ENCODE data around the gene MRM2.
A peak's percentile ranks its signal among the peaks of the same experiment; 100 is the strongest.

The MRM2 gene

DNA sequence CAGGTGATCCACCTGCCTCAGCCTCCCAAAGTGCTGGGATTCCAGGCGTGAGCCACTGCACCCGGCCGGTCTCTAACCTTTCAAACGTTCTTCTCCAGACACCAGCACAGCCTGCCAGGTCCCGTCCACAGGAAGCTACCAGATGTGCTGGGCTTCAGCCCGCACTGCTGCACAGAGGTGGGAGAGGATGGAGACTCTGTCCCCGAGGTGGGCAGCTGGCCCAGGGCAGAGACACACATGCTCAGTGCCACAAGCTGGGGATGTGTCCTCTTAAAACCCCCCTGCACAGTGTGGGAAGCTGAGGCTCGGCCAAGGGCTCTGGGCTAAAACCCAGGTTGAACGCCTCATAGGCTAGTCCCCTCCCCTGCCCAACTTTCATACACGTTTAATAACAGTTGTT lies 9.4 kb upstream of the MRM2 start:
- no peak for DNase-seq (ENCODE audit: low spot score)
- in situ Hi-C loops (cut with MboI; ENCODE audit: low sequenced_read_pairs, unreplicated experiment): no loop called here
- TF ChIP-seq, protein P1, sequence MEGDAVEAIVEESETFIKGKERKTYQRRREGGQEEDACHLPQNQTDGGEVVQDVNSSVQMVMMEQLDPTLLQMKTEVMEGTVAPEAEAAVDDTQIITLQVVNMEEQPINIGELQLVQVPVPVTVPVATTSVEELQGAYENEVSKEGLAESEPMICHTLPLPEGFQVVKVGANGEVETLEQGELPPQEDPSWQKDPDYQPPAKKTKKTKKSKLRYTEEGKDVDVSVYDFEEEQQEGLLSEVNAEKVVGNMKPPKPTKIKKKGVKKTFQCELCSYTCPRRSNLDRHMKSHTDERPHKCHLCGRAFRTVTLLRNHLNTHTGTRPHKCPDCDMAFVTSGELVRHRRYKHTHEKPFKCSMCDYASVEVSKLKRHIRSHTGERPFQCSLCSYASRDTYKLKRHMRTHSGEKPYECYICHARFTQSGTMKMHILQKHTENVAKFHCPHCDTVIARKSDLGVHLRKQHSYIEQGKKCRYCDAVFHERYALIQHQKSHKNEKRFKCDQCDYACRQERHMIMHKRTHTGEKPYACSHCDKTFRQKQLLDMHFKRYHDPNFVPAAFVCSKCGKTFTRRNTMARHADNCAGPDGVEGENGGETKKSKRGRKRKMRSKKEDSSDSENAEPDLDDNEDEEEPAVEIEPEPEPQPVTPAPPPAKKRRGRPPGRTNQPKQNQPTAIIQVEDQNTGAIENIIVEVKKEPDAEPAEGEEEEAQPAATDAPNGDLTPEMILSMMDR (IDR thresholded peaks at IDR 0.05; ENCODE audit: borderline replicate concordance, control extremely low read depth, extremely low read depth, insufficient read depth, missing control alignments): no peak

DNA sequence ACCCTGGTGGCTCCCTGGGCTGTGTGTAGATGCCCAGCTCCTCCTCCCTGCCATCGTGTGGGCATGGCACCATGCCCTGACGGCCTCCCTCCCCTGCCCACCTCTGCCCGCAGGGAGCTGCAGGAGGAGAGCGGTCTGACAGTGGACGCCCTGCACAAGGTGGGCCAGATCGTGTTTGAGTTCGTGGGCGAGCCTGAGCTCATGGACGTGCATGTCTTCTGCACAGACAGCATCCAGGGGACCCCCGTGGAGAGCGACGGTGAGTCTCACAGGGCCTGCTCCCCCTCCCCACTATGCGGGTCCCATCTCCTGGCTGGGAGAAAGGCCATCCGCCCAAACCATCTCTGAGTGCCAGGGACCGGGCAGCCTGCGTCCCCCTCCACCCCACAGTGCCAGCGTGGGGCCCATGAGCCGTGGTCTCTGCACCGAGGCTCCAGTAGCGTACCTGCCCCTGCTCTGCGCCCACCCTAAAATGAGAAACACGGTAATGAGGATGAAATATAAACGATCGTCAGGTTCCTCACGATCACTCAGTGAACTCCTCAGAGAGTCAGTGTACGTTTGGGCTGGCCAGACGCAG lies 7.8 kb upstream of the MRM2 start:
- in situ Hi-C loops (cut with MboI; ENCODE audit: low sequenced_read_pairs, unreplicated experiment): no loop called here
- TF ChIP-seq, protein P1 (IDR thresholded peaks at IDR 0.05; ENCODE audit: borderline replicate concordance, control extremely low read depth, extremely low read depth, insufficient read depth, missing control alignments): no peak
- no peak for DNase-seq (ENCODE audit: low spot score)

GRCh38 chr7:2248984-2249694 lies 7.1 kb upstream of the MRM2 start:
- peak; percentile 78 for DNase-seq (ENCODE audit: low spot score)
- TF ChIP-seq, protein P1 (IDR thresholded peaks at IDR 0.05; ENCODE audit: borderline replicate concordance, control extremely low read depth, extremely low read depth, insufficient read depth, missing control alignments): no peak
- in situ Hi-C loops (cut with MboI; ENCODE audit: low sequenced_read_pairs, unreplicated experiment): no loop called here

DNA sequence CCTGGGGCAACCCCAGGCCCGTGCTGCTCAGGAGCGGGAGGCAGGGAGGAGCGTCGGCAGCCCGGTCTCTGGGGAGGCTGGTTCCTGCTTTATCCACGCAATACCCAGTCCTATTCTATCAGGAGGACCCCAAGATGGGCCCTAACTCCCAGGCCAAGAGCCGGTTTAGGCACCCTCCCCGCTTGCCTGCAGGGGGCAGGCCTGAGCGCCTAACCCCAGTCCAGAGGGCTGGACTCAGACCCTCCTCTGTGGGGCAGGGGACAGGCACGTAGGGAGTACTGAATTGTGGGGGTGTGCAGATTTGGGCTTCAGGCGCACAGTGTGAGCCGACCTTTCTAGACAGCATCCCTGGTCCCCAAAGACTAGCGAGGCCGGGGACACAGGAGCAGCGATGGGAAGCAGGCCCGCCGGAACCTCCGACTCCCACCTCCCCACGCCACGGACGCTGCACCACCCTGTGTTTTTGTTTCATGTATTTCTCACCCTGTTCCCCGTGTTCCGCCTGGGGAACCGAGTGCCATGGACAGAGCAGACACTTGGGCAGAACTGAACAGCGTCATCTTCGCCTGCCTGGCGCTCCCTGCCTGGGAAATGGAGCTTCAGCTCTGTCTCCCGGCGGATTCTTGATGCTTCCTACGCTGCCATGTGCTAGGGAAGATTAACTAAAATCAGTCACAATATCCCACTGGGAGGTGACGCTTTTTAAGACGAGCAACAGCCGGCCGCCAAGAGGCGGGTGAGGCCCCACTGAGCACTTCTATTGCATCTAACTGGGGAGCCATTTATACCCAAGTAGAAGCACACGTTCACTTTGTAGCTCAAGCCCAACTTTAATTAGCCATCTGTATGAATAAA lies 5.4 kb upstream of the MRM2 start:
- peak; percentile 77 for DNase-seq (ENCODE audit: low spot score)
- TF ChIP-seq, protein P1 (IDR thresholded peaks at IDR 0.05; ENCODE audit: borderline replicate concordance, control extremely low read depth, extremely low read depth, insufficient read depth, missing control alignments): peak; percentile 57
- in situ Hi-C loops (cut with MboI; ENCODE audit: low sequenced_read_pairs, unreplicated experiment): no loop called here

DNA sequence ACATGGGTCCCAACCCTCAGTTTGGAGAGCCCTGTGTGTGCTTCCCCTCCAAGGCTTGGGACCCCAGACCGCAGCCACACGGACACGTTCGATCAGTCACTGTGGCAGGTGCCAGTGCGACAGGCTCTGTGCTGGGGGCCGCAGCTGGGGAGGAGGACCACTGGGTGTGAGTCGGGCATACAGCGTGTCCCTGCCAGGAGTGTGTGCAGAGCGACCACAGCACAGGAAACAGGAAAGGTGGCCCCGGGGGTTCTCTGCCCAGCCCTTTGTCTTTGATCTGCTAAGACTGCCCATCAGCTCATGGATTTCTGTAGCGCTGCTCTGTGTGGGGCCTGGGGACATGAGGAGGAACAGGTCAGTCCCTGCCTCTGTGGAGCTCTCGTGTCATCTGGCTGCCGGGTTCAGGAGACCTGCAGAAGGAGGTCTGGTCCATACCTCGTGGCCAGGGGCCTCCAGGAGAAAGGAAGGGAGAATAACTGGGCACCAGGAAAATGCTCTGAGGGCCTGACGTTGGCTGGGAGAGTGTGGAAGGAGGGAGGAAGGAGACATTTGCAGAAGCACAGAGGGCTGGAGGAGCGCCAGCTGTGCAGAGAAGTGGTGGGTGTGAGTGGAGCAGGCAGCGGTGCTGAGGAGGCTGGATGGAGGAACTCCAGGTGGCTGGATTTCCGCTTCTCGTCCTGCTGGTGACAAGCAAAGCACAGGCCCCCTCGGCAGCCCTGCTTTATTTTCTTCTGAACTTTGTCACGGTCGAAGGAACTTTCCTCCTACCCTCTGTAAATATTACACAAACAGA lies 4.1 kb upstream of the MRM2 start:
- no peak for DNase-seq (ENCODE audit: low spot score)
- in situ Hi-C loops (cut with MboI; ENCODE audit: low sequenced_read_pairs, unreplicated experiment): no loop called here
- TF ChIP-seq, protein P1 (IDR thresholded peaks at IDR 0.05; ENCODE audit: borderline replicate concordance, control extremely low read depth, extremely low read depth, insufficient read depth, missing control alignments): no peak
